GM19240 (cell line): ENCODE results near the gene GBX1.

Source experiments
- DNase-seq: peaks from one replicate; pipeline ENCODE4 v3.0.0; 2011; ENCODE audit warnings: low spot score; ENCODE audit not compliant: insufficient read length

Gene GBX1

DNA sequence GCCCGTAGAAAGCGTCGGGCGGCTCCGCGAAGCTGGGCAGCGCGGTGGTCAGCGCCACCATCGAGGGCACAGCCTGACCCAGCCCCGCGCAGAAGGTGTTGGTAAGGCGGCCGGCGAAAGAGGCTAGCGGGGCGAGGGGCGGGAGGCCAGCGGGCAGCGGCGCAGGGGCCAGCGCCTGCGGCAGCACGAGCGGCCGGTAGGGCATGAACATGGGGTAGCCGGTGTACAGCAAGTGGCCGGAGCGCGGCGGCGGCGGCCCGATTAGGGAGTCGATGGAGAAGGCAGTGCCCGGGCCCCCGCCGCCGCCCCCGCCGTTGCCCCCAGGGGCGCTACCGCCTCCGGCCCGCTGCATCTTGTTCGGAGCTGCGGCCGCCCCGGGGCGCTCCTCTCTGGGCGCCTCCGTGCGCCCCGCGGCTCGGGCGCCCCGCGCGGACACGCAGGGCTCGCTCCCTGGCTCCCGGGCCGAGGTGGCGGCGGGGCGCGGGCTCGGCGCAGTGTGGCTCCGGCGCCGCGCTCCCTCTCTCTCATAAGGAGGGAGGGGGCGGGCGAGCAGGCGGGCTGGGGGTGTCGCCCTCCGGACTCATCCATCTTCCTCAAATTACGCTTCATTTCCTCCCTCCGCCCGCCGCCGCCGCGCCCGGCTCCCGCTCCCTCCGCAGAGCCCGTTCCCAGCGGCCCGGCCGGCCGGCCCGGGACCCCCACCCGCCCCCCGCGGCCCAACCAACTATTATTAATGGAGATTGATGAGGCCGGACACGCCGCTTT lies at the start of gene GBX1:
Gene GBX1 (minus strand): TSS at position 498 of the 765 bp plus-strand sequence. CDS start 146 bp downstream, at position 352.
- DNase-seq = no peak

DNA sequence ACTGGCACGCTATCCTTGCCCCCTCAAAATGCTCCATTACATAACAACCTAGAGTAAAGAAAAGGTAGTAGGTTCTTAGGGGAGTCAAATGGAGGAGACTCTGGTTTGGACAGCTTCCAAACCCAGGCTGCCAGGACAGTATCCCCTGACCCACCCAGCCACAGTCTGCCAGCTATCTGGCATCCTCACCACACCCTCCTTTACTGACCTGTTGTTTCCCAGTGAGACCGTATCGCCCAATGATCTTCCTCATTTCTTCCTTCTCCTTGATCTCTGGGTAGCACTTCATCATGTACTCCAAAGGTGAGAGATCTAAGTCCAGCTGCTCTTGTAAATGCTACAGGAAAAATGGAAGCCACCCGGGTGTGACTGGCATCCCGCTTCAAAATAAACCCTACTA lies 47.9 kb upstream of the GBX1 start:
- no peak for DNase-seq

DNA sequence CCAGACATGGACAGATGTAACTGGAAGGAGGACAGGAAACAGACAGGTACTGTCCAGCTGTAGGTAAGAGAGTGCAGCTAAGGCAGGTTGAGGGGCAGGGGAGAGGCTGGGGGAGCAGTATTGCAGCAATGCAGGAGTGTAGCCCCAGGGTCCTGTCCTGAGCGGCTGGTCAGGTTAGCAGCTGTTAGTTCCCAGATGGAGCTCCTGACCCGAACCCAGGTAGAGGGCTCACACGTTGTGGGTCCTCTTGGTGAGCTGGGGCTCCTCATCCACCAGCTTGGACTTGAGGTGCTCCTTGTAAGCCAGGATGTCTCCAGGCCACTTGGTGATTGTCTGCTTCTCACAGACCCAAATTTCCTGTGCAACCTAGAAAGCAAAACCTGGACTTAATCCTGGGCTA lies 46.3 kb upstream of the GBX1 start:
- DNase-seq = no peak

DNA sequence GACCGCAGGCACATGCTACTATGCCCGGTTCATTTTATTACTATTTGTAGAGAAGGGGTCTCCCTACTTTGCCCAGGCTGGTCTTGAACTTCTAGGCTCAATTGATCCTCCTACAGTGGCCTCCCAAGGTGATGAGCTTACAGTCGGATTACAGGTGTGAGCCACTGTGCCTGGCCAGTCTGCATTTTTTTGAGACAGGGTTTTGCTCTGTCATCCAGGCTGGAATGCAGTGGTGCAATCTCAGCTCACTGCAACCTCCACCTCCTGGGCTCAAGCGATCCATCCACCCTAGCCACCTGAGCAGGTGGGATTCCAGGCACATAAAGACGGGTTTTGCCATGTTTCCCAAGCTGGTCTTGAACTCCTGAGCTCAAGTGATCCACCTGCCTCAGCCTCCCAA lies 45.1 kb upstream of the GBX1 start:
- DNase-seq = no peak

DNA sequence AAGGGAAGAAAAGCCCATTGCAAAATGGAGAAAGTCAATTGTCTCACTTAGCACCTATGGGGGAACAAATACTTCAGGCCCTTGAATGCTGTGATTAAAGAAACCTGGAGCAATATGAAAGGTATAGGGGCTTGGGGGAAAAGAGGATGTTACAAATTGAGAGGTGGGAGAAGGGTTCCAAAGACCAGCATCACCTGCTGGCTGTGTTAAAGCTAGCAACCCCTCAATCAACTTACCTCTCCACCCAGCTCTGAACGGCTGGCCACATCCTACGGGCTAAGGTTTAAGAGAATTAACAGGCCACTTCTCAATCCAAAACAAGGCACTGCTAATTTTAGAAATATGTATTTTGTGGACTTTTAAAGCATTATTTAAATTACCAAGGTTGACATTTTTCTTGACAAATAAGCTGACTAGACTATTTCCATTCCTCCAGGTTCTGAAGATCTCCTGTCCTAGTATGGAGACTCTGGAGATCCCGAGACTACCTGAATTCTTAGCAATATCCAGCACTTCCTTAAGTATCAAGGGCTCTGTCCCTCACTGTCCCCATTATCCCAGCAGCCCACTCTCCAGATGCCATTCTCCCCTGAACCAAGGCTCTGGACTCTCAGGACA lies 43.8 kb upstream of the GBX1 start:
- no peak for DNase-seq

DNA sequence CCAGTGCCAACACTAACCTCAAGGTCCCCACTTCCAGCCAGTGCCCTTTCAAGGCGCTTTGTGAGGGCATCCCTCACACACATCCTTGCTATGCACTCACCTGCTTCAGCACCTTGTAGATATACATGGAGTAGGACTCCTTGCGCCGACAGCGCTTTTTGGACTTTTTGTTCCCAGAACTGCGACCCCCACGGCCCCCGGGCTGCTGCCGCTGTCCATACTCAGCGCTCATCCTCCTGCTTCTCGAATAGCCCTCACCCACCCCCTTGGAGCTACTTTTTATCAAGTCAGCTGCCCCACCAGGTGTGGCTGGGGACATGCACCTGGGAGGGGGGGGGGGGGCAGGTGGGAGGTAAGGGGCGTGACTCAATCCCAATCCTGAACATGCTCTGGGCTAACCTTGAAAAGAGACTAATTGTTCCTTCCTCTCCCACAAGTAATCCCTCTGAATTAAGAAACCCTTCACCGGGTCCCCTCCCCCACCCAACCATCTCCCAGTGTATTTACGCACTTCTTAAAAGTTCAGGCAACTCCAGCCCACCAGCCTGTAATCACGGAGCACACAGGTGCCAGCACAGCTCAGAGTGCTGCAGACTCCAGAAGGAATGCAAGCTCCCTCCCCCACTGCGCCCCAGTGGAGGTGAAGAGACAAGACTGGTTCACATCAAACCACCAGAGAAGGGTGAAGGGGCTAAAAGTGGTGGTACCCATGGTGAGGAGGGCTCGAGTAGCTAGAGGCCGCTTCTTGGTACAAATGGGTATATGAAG lies 42.8 kb upstream of the GBX1 start, which contains the start of gene H2BK1:
Gene H2BK1 (minus strand): TSS at position 402 of the 768 bp plus-strand sequence. CDS start 170 bp downstream, at position 232.
- no peak for DNase-seq

DNA sequence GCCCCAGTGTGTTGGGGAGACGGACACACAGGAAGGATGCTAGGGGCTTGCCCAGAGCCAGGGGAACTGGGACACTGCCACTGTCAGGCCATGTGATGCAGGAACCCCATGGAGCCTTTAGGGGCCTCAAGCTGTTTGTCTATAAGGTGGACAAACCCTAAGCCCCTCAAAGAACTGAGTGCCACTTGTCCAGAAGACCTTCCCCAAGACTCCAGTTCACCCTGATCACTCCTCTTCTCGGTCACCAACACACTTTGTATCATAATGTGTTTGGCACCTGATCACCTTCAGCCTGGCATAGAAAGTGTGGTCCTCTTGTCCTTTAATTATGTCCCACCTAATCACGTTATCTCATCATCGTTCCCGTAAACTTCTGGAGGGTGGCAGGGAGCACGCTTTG lies 42.1 kb upstream of the GBX1 start:
- no peak for DNase-seq

GRCh38 chr7:151208253-151208862 lies 40.9 kb upstream of the GBX1 start:
- DNase-seq = no peak

- no peak for DNase-seq
These were observed 40.3 kb upstream of the GBX1 start for GRCh38 chr7:151207804-151208203.

DNA sequence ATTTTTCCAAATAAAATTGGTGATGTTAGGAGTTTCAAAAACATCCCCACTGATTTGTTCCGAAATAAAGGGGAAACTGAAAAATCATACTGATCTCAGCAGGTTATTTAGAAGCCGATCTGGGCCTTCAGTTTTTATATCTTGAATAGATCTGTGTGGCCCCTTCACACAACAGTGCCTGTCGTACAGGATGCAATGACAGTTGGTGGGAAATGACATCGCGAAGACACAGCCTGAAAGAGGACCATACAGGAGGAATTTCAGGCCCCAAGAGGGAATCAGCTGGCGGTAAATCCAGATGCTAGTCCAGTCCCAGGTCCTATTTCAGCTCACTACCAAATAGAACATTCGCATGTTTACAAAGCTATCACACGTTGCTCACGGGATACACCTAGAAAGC lies 39.8 kb upstream of the GBX1 start:
- DNase-seq = no peak

GRCh38 chr7:151206914-151207313 lies 39.4 kb upstream of the GBX1 start:
- no peak for DNase-seq

- no peak for DNase-seq
These were observed 38.2 kb upstream of the GBX1 start for GRCh38 chr7:151205730-151206129.

- DNase-seq = no peak
These were observed 37.0 kb upstream of the GBX1 start for GRCh38 chr7:151204383-151205032.

GRCh38 chr7:151202836-151203235 lies 35.3 kb upstream of the GBX1 start:
- DNase-seq = no peak

DNA sequence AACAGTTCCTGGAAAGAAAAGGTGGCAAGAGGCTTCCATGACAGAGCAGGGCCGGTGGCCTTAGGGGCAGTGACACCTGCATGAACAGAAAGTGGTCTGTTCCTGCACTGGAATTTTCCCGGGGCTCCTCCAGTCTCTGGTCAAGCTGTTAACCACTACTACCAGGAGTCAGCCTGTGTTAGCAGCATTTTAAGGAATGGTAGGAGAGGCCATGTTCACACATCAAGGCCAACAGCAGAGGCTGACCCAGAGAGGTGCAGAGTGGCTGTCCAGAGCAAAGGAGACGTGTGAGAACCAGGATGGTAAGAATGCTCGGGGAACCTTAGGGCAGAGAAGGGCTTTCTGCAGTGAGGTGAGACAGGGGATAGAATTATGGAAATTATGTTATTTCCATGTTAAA lies 34.3 kb upstream of the GBX1 start:
- DNase-seq = no peak

DNA sequence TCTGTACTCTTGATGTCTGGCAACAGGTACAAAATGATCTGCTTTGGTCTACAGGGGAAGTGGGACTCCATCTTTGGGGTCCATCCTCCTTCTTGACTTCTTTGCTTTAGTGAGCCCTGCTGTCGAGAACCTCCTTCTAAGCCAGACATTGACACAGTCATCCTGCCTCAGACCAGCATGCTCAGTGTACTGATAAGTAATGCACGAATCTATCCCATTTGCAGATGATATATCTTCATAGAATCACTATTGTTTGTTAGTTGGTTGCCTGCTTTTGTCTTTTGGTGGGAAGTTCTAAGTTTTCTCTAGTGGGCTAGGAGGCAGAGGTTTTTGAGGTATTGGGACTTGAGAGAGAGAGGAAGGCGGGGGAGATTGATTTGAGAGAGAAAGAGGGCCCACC lies 33.9 kb upstream of the GBX1 start:
- DNase-seq = no peak

GRCh38 chr7:151198945-151199848 lies 31.7 kb upstream of the GBX1 start:
- no peak for DNase-seq

DNA sequence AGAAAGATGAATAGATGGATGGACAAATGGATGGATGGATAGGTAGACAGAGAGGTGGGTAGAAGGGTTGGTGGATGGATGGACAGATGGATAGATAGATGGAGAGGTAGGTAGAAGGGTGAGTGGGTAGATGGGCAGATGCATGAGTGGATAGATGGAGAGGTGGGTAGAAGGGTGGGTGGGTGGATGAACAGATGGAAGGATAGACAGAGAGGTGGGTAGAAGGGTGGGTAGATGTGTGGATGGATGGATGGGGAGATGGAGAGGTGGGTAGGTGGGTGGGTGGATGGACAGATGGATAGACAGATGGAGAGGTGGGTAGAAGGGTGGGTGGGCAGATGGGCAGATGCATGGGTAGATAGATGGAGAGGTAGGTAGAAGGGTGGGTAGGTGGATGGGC lies 30.4 kb upstream of the GBX1 start:
- DNase-seq = no peak

DNA sequence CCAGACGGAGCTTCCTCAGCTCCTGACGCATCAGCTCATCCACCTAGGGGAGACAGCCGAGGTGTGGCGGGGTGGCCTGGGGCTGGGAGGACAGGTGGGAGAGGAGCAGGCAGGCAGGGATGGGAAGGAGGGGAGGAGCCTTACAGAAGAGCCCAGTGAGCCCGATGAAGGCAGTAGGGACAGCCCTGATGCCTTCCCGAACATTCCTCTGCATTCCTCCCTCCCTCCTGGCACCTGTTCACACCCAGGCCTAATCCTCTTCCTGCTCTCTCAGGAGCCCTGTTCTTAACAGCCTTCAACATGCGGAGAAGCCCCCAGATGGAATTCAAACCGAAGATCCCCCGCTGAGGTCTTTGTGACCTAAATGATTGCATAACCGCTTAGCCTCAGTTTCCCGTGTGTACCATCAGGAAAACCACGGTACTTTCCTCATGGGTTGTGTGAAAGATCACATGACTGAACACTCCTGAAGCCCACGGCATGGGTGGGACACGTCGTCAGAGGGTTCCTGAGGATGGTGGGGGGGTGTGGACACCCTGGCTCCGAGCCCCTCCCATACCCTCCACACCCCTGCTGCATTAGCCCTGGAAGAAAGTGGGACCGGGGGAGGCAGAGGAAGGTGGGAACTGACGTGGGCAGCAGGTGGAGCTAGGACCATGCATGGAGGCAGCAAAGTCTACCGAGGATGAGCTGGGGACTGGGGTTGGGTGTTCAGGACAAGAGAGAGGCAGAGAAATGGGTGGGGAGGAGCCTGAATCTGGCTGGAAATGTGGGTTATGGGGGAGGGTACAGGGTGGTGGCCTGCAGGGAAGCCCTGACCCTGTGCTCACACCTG lies 28.3 kb upstream of the GBX1 start:
- no peak for DNase-seq
